Muscle layer of duodenum (tissue), 2 donors: ENCODE measurements around the gene C1orf116.

Experiments
- H3K27ac ChIP-seq: one replicate; pipeline ENCODE4 v1.7.0; 2013; ENCODE audit warnings: mild to moderate bottlenecking, low read length
- H3K27me3 ChIP-seq: one replicate; pipeline ENCODE4 v1.7.0; 2013; ENCODE audit warnings: low read depth, mild to moderate bottlenecking, control low read depth, low read length
- H3K36me3 ChIP-seq, 2 donors: one replicate each; pipeline ENCODE4 v1.7.0; 2013; ENCODE audit warnings: low read length in 2 of 2, control low read depth in 1 of 2, mild to moderate bottlenecking in 1 of 2; ENCODE audit not compliant: insufficient read depth in 2 of 2, control insufficient read depth in 1 of 2
- H3K4me1 ChIP-seq, 2 donors: one replicate each; pipeline ENCODE4 v1.7.0; 2013; ENCODE audit warnings: low read length in 2 of 2, mild to moderate bottlenecking in 2 of 2, control low read depth in 1 of 2, moderate library complexity in 1 of 2; ENCODE audit not compliant: insufficient read depth in 2 of 2, control insufficient read depth in 1 of 2
- H3K4me3 ChIP-seq, 2 donors: one replicate each; pipeline ENCODE4 v1.7.0; 2013; ENCODE audit warnings: low read length in 2 of 2, low read depth in 1 of 2, mild to moderate bottlenecking in 1 of 2
- H3K9me3 ChIP-seq, 2 donors: one replicate each; pipeline ENCODE4 v1.7.0; 2013; ENCODE audit warnings: low read length in 2 of 2, control low read depth in 1 of 2, mild to moderate bottlenecking in 1 of 2; ENCODE audit not compliant: control insufficient read depth in 1 of 2
- donor health status: healthy.

The C1orf116 gene

DNA sequence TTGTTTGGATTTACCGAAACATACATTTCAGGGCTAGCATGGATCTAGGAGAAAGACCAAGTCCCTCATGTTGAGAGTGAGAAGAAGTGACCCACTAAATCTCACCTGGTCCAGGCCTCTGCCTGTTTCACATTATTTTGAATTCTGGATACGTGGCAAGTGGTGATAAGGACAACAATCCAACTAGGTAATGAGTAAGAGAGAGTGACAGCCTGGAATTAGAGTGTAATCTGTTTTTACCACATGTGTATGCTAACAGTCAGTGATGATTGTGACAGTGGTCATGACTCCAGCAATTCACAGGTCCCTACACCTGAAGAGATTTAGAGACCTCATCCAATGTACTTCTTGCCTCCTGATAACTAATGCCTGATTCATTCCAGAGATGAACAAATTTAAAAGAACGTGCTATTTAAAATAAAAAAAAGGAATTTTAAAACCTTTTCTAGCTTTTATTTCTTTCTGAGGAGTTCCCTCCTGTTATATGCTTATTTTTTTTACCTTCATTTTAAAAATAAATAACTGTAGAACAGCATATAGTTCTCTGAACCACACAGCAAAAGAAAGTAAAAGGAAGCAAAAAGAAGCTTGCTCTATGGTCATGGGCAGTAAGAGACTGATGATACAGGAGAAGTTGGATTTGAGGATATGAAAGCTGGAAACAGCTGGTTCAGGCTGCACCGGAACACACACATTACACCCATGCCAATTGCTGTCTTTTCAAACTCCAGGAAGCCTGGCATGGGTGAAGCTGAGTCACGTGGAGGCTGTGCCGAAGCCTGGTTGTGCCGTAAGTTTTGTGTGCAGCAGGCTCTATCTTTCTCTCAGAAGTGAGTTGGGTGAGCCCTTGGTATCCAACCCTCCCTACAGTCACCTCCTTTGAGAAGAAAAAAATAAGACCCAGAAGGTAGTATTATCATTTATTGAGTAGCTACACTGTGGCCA is 14.7 kb downstream of the C1orf116 start:
- H3K27ac ChIP-seq = no peak overlapping the region
- H3K36me3 ChIP-seq = no peaks in the 10 kb centered on the region
- no peaks in the 10 kb centered on the region for H3K4me1 ChIP-seq
- H3K4me3 ChIP-seq = no peak overlapping the region
- no peaks in the 10 kb centered on the region for H3K9me3 ChIP-seq
- H3K27me3 ChIP-seq = no peaks in the 10 kb centered on the region

DNA sequence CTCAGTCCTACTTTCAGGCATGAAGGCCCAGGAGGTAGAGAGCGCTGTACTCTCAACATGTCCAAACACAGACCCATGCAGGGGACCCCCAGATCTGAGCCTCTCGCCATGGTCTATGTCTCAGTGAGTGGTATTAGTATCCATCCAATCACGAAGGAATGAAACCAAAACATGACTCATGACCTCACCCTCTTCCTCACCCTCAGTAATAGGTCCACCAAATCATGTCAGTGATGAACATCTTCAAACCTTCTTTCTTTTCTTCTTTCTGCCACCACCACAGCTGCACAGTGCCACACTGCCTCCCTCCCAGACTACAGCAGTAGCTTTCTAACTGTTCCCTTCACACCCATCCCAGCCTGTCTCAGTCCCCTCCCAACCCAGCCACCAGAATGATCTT is 16.8 kb downstream of the C1orf116 start:
- Histone ChIP-seq H3K27ac (no peak overlapping the region), H3K4me1 (no peaks in the 10 kb centered on the region), H3K9me3 (no peaks in the 10 kb centered on the region), H3K27me3 (no peaks in the 10 kb centered on the region), H3K4me3 (no peak overlapping the region), H3K36me3 (no peaks in the 10 kb centered on the region)

- H3K36me3 ChIP-seq = no peaks in the 10 kb centered on the region
- H3K4me3 ChIP-seq = no peak overlapping the region
- H3K27me3 ChIP-seq = no peaks in the 10 kb centered on the region
- H3K27ac ChIP-seq = no peak overlapping the region
- H3K9me3 ChIP-seq = no peaks in the 10 kb centered on the region
- H3K4me1 ChIP-seq = no peaks in the 10 kb centered on the region
Measured at GRCh38 chr1:207014728-207015127, 17.8 kb downstream of the C1orf116 start.

DNA sequence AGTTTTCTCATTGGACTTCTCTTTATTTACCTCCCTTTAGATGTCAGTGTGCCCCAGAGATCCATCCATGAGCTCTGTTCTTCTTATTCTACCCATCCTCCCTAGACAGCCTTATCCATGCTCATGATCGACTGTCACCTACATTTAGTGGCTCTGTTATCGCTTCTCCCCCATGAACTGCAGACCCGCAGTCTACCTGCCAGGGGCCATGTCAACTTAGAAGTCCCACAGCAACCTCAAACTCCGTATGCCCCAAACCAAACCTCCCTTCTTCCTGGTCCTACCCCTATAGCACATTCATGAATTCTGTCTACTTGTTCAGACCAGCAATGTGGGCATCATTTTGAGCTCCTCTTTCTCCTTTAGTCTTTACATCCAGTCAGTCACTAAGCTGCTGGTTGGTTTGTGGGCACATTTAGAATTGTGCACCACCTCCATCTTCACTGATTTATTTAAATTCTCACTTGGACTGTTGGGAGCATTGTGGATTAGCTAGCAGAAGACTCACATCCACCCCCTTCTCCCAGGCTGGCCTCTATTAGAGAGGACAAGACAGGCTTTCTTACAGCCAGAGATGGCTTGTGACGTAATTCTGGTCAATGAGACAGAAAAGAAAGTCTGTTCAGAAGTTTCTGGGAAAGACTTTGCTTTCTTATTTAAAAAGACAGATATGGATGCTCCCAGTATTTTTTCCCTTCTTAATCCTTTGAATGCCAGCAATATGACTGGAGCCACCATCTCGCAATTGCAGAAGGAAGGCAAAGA is 19.1 kb downstream of the C1orf116 start:
- Histone ChIP-seq H3K27ac (no peak overlapping the region), H3K27me3 (no peaks in the 10 kb centered on the region), H3K36me3 (no peaks in the 10 kb centered on the region), H3K4me3 (no peak overlapping the region), H3K9me3 (no peaks in the 10 kb centered on the region), H3K4me1 (no peaks in the 10 kb centered on the region)

- H3K4me1 ChIP-seq = peaks cover 0 to 3% of the 10 kb centered on the region in 2 donors
- no peaks in the 10 kb centered on the region for H3K9me3 ChIP-seq
- H3K36me3 ChIP-seq = no peaks in the 10 kb centered on the region
- no peaks in the 10 kb centered on the region for H3K27me3 ChIP-seq
- H3K4me3 ChIP-seq = no peak overlapping the region
- no peak overlapping the region for H3K27ac ChIP-seq
Measured at GRCh38 chr1:207010726-207011125, 21.8 kb downstream of the C1orf116 start.

- no peak overlapping the region for H3K4me3 ChIP-seq
- H3K36me3 ChIP-seq = no peaks in the 10 kb centered on the region
- H3K9me3 ChIP-seq = no peaks in the 10 kb centered on the region
- peak overlapping the region; percentile 24 for H3K27ac ChIP-seq
- H3K27me3 ChIP-seq = no peaks in the 10 kb centered on the region
- peaks cover 0 to 5% of the 10 kb centered on the region in 2 donors for H3K4me1 ChIP-seq
Measured at GRCh38 chr1:207009945-207010344, 22.6 kb downstream of the C1orf116 start.

- Histone ChIP-seq H3K27me3 (no peaks in the 10 kb centered on the region), H3K27ac (peak overlapping the region; percentile 32), H3K4me3 (no peak overlapping the region), H3K36me3 (no peaks in the 10 kb centered on the region), H3K4me1 (peaks cover 0 to 5% of the 10 kb centered on the region in 2 donors), H3K9me3 (no peaks in the 10 kb centered on the region)
Measured at GRCh38 chr1:207009182-207009850, 23.2 kb downstream of the C1orf116 start.

GRCh38 chr1:207007352-207008033 is 25.1 kb downstream of the C1orf116 start:
- Histone ChIP-seq H3K9me3 (no peaks in the 10 kb centered on the region), H3K4me1 (peaks cover 0 to 5% of the 10 kb centered on the region in 2 donors), H3K27me3 (no peaks in the 10 kb centered on the region), H3K27ac (peak overlapping the region; percentile 19), H3K36me3 (no peaks in the 10 kb centered on the region), H3K4me3 (no peak overlapping the region)

DNA sequence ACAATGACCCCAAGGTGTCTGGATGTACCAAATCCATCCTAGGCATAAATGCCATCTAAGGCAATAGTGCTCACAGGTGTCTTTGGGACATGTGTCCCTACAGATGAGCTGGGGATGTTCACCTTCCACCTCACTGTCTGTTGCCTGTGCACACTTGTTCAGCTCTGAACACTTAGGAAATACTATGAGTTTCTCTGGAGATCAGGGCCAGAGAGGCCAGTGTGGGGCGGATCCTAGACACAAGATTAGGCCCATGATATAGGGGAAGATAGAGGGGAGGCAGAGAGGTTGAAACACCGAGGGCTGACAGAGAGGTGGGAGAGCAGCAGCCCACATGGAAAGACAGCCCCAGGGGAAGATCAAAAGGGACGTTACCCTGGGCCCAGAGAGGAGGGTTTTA is 25.6 kb downstream of the C1orf116 start:
- H3K4me3 ChIP-seq = no peak overlapping the region
- H3K27ac ChIP-seq = peak overlapping the region; percentile 19
- H3K4me1 ChIP-seq = peaks cover 0 to 5% of the 10 kb centered on the region in 2 donors
- H3K36me3 ChIP-seq = no peaks in the 10 kb centered on the region
- H3K27me3 ChIP-seq = no peaks in the 10 kb centered on the region
- no peaks in the 10 kb centered on the region for H3K9me3 ChIP-seq

DNA sequence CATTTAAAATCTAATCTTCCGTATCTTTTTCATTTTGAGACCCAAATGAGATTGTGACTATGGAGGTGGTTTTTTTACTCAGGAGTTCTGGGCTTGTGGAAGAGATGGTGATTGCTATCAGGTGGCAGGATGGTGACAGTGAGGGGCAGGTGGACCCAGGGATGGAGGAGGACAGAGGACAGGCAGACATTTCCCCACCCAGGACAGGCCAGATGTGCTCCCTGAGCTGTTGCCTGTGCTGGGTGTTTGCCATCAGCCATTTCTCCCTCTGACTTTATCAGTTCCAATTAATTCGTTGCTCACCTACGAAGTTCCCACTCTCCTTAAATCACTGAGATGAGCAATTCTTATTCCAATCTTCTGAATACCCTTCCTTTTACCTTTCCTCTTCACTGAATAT is 26.5 kb downstream of the C1orf116 start:
- H3K9me3 ChIP-seq = no peaks in the 10 kb centered on the region
- no peaks in the 10 kb centered on the region for H3K36me3 ChIP-seq
- H3K27me3 ChIP-seq = no peaks in the 10 kb centered on the region
- H3K27ac ChIP-seq = peak overlapping the region; percentile 41
- H3K4me1 ChIP-seq = peaks cover 0 to 5% of the 10 kb centered on the region in 2 donors
- H3K4me3 ChIP-seq = no peak overlapping the region
